NCI-H446 (cell line): ENCODE data around the gene TMOD2.

Experiments
- DNase-seq, 2 experiments: peaks; one replicate each; lab custom pipeline; 2025; lab: John Stamatoyannopoulos, UW

The TMOD2 gene

DNA sequence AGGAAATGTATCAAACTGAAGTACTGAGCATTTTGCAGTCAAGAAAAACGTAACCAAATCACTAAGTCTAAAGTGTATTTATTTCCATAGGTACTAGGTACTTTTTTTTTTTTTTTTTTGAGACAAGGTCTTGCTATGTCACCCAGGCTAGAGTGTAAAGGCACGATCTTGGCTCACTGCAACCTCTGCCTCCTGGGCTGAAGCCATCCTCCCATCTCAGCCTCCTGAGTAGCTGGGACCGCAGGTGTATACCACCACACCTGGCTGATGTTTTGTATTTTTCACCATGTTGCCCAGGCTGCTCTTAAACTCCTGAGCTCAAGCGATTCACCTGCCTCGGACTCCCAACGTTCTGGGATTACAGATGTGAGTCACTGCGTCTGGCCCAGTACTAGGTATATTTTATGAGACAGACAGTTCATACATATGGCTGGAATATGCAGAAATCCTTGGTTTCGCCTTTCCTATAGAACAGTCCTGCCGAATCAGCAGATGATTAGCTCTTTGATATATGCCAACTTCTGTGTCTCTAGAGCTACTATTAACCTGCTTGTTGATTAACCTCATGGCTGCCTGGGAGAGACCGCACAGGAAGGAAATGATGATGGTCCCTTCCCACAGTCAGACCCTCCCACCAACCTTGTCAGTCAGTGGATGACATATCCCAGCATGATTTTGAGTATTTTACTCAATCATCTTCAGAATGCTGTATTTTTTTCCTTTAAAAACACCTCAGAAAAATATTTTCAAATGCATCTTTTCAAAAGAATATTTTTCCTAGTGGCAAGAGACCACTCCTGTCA, 110.4 kb downstream of the TMOD2 start:
- DNase-seq, result no peak

DNA sequence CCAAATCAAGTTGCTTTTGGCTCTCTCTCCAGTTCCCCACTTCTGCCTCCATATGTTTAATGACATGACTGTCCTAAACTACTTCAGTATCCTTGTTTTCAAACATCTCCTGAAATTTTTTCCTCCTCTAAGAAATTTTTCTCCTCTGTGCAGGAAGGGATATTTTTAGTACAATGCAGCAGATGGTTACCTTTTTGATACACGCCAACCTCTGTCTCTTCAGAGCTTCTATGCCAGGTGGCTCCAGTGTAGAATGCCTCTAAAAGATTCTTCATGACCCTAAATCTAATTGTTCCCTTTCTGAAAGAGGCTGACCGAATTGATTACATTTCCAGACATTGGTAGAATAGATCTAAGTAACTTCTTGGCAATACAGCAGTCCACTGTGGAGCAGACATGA, 111.7 kb downstream of the TMOD2 start:
- DNase-seq, result no peak

DNA sequence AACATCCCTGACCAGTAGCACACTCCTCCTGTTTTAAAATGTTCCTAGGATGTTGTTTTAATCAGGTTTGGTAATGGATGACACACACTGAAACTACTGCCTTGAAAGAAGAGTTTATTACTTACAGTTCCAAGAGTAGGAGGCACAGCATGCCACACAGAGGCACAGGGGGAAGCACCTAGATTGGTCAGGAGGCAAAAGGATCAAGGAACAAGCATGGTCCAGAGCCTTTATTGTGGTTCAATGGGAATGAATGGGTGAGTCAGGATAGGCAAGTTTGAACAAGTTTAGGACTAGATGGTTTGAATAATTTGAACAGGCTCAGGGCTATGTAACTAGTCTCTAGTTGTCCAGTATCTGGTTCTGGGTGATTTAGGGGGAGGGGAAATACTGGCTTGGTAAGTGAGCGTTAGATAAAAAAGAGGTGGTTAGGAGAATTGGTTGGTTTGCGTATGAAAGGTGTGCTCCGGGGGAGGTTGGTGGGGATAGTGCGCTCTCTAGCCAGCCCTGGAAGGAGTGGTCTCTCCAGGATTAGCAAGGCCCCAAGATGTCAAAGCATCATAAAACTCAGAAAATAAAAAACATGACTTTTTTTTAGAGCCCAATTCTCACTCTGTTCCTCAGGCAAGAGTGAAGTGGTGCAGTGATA, 113.1 kb downstream of the TMOD2 start:
- DNase-seq, result no peak

DNA sequence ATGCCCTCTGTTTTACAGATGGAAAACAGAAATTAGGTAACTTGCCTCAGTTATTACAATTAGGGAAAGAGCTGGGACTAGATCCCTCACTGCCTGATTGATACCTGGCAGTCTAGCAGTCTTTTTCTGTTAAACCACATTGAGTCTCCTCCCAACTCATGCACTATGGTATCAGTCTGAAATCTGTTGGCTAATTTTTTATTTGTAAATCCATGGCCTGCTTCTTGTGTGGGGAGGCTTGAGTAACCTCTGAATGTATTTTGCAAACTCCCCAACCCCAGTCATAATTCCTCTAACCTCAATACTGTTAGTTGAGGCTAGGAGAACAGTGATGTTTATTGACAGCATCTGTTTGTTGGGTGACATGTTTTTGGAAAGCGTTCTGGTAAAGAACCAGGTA, 113.9 kb downstream of the TMOD2 start:
- no peak for DNase-seq
